Left cardiac atrium (tissue), 2 donors: Measurements from ENCODE around the gene F8A1. TPM values are rescaled to one million over a fixed set of nuclear protein-coding genes. Genes with fewer than 3 reads are reported as not detected.

ENCODE experiments used
- microRNA-seq, 2 donors: library from miRNA; unstranded; fragments of <30 nt; microRNA quantifications; one replicate each; pipeline ENCODE4 v1.2.0, GENCODE V29; 2020
- total RNA-seq, 2 donors: library from RNA; stranded (reverse); fragmentation: NEBNext Ultra II Directional; extraction: Animal tissue kit (Norgen Biotek cat#: 25700); gene quantifications; one replicate each; pipeline ENCODE4 v1.2.1, GENCODE V29; 2021
- donor health status: DM: no; HTN: yes; CAD: no; lungs with severe emphysema.
- donor health status: DM: yes; HTN: yes; CAD: no.

Gene F8A1
- total RNA-seq, 2 donors from 2014 or later = 22.0 to 27.8 TPM

Small RNA genes lying within 50 kb of the gene (microRNA-seq; reads per million reads assigned to microRNA genes)
- 0 reads per million in 2 donors for gene MIR1184-1

Other genes starting within 250 kb of the F8A1 start
- gene CTAG2, start 232.8 kb upstream of the F8A1 start, total RNA-seq = not detected
- 10 to 100 TPM; 10.2 to 18.1 TPM for gene GAB3, start 135.3 kb upstream of the F8A1 start, total RNA-seq
- 10 to 100 TPM; 19.5 to 34.3 TPM for gene DKC1, start 123.5 kb upstream of the F8A1 start, total RNA-seq
- gene MPP1, start 80.9 kb upstream of the F8A1 start, total RNA-seq = 10 to 100 TPM; 36.1 to 40.0 TPM
- gene SMIM9, start 51.7 kb upstream of the F8A1 start, total RNA-seq = not detected
- 10 to 100 TPM; 45.7 to 53.6 TPM for gene F8, start 136.4 kb downstream of the F8A1 start, total RNA-seq
- 100 to 1,000 TPM; 268 to 283 TPM for gene FUNDC2, start 140.5 kb downstream of the F8A1 start, total RNA-seq
- gene CMC4, start 184.8 kb downstream of the F8A1 start, total RNA-seq = 10 to 100 TPM; 18.4 to 19.4 TPM
- gene MTCP1, start 184.8 kb downstream of the F8A1 start, total RNA-seq = 10 to 100 TPM; 51.5 to 53.6 TPM
- gene BRCC3, start 185.2 kb downstream of the F8A1 start, total RNA-seq = 10 to 100 TPM; 11.8 to 13.4 TPM